Heart right ventricle (tissue), 16 donors: ENCODE results near the gene WIF1. TPM values are rescaled to one million over a fixed set of nuclear protein-coding genes. Genes with fewer than 3 reads are reported as not detected.
A peak's percentile ranks its signal among the peaks of the same experiment; 100 is the strongest.

ENCODE experiments used
- ATAC-seq, 8 donors: fragments of 200-7000 bp; cut with Tn5 transposase; one replicate each; pipeline ENCODE4 v1.9.1; 2020; ENCODE audit warnings: mild to moderate bottlenecking in 8 of 8, moderate library complexity in 8 of 8, moderate number of reproducible peaks in 1 of 8
- DNase-seq, 2 donors: peaks; one replicate each; pipeline ENCODE4 v3.0.0-alpha.2; 2020
- H3K27ac ChIP-seq, 10 donors: fragments of 200-600 bp; sonication (generic) in 2 of 10; one replicate each; pipeline versions ENCODE4 v1.5.0 to v1.8.0; 2020 to 2022; ENCODE audit warnings: mild to moderate bottlenecking in 3 of 10
- H3K27me3 ChIP-seq, 7 donors: fragments of 200-600 bp; one replicate each; pipeline ENCODE4 v1.8.0; 2021 to 2022; ENCODE audit warnings: mild to moderate bottlenecking in 2 of 7
- H3K36me3 ChIP-seq, 9 donors: fragments of 200-600 bp; sonication (generic) in 1 of 9; one replicate each; pipeline versions ENCODE4 v1.5.0 to v1.8.0; 2020 to 2022; ENCODE audit warnings: mild to moderate bottlenecking in 2 of 9
- H3K4me1 ChIP-seq, 9 donors: fragments of 200-600 bp; sonication (generic) in 1 of 9; one replicate each; pipeline versions ENCODE4 v1.5.0 to v1.8.0; 2020 to 2022; ENCODE audit warnings: mild to moderate bottlenecking in 4 of 9
- H3K4me3 ChIP-seq, 10 donors: fragments of 200-600 bp; sonication (generic) in 2 of 10; one replicate each; pipeline versions ENCODE4 v1.5.0 to v1.8.0; 2020 to 2022; ENCODE audit warnings: mild to moderate bottlenecking in 7 of 10, moderate library complexity in 2 of 10
- H3K9me3 ChIP-seq, 11 donors: fragments of 200-600 bp in 10 of 11; sonication (generic) in 2 of 11; one replicate each; pipeline versions ENCODE4 v1.5.0 to v1.8.0; 2013 to 2022; ENCODE audit warnings: mild to moderate bottlenecking in 2 of 11, control low read depth in 1 of 11, moderate library complexity in 1 of 11
- WGBS, 2 donors: extraction: QIAGEN DNeasy Blood & Tissue Kit; methylation state at CpG; one replicate each; pipeline ENCODE4 v1.1.7; 2013; ENCODE audit warnings: inconsistent platforms in 1 of 2; 5-methylcytosine and 5-hydroxymethylcytosine counted together
- intact Hi-C, 10 donors: fragments of 100-400 bp; cut with DNase I; formaldehyde crosslinking; loops; one replicate each; pipeline versions ENCODE4 v1.11.1 to v1.14.2; 2022
- polyA plus RNA-seq, 2 donors: library from polyadenylated mRNA; stranded (reverse); fragments of 200-250 nt; gene quantifications; one replicate each; pipeline ENCODE4 v1.2.3, GENCODE V29; 2013
- total RNA-seq, 10 donors: library from RNA; stranded (reverse); fragmentation: NEBNext Ultra II Directional in 3 of 10; extraction: Animal tissue kit (Norgen Biotek cat#: 25700) in 3 of 10; gene quantifications; one replicate each; pipeline versions ENCODE4 v1.2.1 to v1.2.4, GENCODE V29; 2021 to 2023
- TF ChIP-seq, protein P1 (sequence below), 9 donors: fragments of 200-600 bp; sonication (generic) in 2 of 9; IDR thresholded peaks; one replicate each; pipeline versions ENCODE4 v1.5.0 to v1.8.0; 2021 to 2022; ENCODE audit warnings: antibody characterized with exemption in 9 of 9, mild to moderate bottlenecking in 5 of 9, moderate library complexity in 1 of 9
- donor health status: Arrhythmogenic right ventricular cardiomyopathy.
- donor health status: ischemic (EF 13 %, LVEDD 7.1; RV severe dilation, severe dysfunction).
- donor health status: healthy with polysubstance abuse.
- donor health status: DM: no; HTN: yes; CAD: no.
- donor health status: DM: no; HTN: no; CAD: no.
- donor health status: ischemic (EF 25% LVEDD 6.9; RV normal size, moderate dysfunction).
- donor health status: ischemic (EF 25% LVEDD 5.7; RV mildly dilated, moderate dysfunction).
- donor health status: healthy.
- donor health status: DM: yes; HTN: yes; CAD: no.
- donor health status: Ischemic cardiomyopathy.
- donor health status: ischemic (EF 35%, LVEDD 5.7; RV mildly dilated, moderate dysfunction).
- donor health status: nonischemic (EF 11% LVEDD 7.7; RV severe dilation, severe dysfunction).
- donor health status: DM: yes; HTN: yes; CAD: no.
- donor health status: PGD.
- donor health status: ischemic (EF 29% LVEDD 5.4; RV normal size, mild dysfunction).
- donor health status: nonischemic (EF 23%, LVEDD 6.1; RV moderate dilation, normal function).

The WIF1 gene
- total and polyA plus RNA-seq, 12 donors: 0.04 to 0.22 TPM; not detected in 10

DNA sequence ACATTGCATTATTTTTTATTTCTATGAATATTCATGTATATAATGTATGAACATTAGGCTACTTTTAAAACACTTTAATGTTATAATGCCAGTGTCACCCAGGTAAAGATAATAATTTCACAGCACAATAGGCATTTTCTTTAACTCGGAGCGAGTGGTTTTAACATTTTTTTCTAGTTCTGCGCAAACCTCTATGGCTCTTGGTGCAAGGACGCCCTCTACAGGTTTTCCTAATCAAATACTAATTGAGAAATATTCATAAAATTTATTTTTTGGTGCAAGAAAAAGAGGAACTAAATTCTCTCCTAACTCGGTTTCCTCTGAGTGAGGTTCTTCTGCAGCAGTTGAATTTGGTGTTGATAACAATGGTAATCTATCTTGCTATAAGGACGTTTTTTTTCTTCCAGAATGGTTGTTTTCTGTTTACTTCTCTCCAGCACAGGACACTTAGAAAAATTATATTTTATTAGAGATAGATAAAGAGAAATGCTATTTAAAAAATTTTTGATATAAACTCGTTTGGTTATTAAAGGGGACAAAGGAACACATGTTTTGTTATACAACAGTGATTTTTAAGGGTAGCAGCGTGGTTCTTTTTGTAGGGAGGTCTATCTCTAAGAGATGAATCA lies 2.4 kb upstream of the WIF1 start:
- ATAC-seq: no peak
- H3K27me3 ChIP-seq: peaks cover 7 to 94% (median 82%) of the 10 kb centered on the region in 7 donors
- intact Hi-C loops: loop anchor here in 8 of 10 donors (1.0 to 10.0 kb wide), 8 partner anchors 99 to 321 kb away; no protein-coding TSS in a partner anchor

DNA sequence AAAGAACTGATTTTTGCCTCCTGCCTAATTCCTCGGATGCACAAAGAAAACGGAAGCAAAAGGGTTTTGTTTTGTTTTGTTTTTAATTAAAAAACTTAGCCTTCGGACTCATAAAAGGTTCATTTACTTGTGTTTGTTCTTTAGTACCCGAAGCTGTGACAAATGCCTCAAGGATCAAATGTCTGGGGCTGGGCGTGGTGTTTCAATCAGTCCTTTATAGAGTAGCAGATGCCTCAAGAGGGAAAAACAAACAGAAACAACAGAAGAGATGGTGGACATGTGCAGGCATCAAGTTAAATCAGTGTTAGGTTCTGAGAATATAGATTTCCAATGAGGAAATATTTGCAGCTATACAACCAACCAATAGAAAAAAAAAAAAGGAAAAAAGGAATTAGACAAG lies 1.6 kb upstream of the WIF1 start:
- peaks cover 7 to 95% (median 90%) of the 10 kb centered on the region in 7 donors for H3K27me3 ChIP-seq

More for the DNA sequence above, 2.4 kb upstream of the WIF1 start:
- DNase-seq: no peak
- Histone ChIP-seq H3K4me1 (peaks cover 4 to 12% (median 9%) of the 10 kb centered on the region in 9 donors), H3K36me3 (no peaks in the 10 kb centered on the region), H3K9me3 (no peaks in the 10 kb centered on the region), H3K4me3 (no peak overlapping the region), H3K27ac (no peak overlapping the region)
- TF ChIP-seq, protein P1, sequence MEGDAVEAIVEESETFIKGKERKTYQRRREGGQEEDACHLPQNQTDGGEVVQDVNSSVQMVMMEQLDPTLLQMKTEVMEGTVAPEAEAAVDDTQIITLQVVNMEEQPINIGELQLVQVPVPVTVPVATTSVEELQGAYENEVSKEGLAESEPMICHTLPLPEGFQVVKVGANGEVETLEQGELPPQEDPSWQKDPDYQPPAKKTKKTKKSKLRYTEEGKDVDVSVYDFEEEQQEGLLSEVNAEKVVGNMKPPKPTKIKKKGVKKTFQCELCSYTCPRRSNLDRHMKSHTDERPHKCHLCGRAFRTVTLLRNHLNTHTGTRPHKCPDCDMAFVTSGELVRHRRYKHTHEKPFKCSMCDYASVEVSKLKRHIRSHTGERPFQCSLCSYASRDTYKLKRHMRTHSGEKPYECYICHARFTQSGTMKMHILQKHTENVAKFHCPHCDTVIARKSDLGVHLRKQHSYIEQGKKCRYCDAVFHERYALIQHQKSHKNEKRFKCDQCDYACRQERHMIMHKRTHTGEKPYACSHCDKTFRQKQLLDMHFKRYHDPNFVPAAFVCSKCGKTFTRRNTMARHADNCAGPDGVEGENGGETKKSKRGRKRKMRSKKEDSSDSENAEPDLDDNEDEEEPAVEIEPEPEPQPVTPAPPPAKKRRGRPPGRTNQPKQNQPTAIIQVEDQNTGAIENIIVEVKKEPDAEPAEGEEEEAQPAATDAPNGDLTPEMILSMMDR (IDR thresholded peaks at IDR 0.05): peak; percentile 26 to 73 (median 65)
- 12% methylated on average over 8 of the region's 8 CpGs for WGBS, 2 donors

DNA sequence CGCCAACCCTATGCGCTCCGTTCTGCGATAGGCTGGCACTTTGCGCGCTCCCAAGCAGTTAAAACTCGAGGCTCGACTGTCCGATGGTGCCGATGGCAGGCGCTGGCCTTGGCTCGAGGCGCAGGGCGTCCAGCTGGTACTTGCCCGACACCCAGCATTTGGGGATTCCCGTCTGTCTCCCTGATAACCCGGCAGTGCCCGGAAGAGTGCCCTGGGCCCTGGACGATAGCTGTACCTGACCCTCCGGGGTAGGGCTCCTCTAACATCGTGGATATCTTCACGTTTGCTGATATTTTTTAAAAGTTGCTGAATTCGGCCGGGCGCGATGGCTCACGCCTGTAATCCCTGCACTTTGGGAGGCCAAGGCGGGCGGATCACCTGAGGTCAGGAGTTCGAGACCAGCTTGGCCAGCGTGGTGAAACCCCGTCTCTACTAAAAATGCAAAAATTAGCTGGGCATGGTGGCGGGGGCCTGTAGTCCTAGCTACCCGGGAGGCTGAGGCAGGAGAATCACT lies 908 bp upstream of the WIF1 start:
- Histone ChIP-seq H3K4me1 (peaks cover 4 to 12% (median 9%) of the 10 kb centered on the region in 9 donors), H3K27me3 (peaks cover 7 to 99% (median 94%) of the 10 kb centered on the region in 7 donors), H3K36me3 (no peaks in the 10 kb centered on the region), H3K4me3 (no peak overlapping the region), H3K9me3 (no peaks in the 10 kb centered on the region), H3K27ac (no peak overlapping the region)
- ATAC-seq (no peak), DNase-seq (no peak)
- intact Hi-C loops: loop anchor here in 8 of 10 donors (5.0 to 10.0 kb wide), 7 partner anchors 100 to 320 kb away; no protein-coding TSS in a partner anchor
- TF ChIP-seq, protein P1 (IDR thresholded peaks at IDR 0.05): no peak
- WGBS, 2 donors: 69 to 75% methylated on average over 34 of the region's 34 CpGs

More for the DNA sequence above, 1.6 kb upstream of the WIF1 start:
- no peaks in the 10 kb centered on the region for H3K9me3 ChIP-seq
- intact Hi-C loops: loop anchor here in 8 of 10 donors (1.0 to 10.0 kb wide), 8 partner anchors 100 to 320 kb away; no protein-coding TSS in a partner anchor
- H3K4me1 ChIP-seq: peaks cover 4 to 12% (median 9%) of the 10 kb centered on the region in 9 donors
- 75 to 78% methylated on average over 5 of the region's 5 CpGs for WGBS, 2 donors
- DNase-seq (no peak), ATAC-seq (no peak)
- H3K4me3 ChIP-seq: no peak overlapping the region
- TF ChIP-seq, protein P1 (IDR thresholded peaks at IDR 0.05): no peak
- no peak overlapping the region for H3K27ac ChIP-seq
- H3K36me3 ChIP-seq: no peaks in the 10 kb centered on the region

DNA sequence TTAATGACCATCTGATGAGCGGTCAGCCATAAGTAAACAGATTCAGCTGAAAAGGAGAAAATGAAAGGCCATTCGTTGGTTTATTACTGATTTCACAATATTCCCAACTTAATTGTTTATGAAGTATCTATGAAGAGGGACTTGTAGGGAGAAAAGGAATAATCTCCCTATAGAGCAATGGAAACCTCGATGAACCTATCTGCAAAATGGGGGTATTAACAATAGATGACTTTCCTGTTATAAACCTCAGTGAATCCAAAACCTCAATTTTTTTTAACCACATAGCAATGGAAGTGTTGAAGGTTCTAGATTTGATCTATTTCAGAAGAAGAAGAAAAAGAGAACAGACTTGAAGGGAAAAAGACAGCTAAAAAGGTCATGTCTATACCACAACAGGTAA lies 2.0 kb downstream of the WIF1 start:
- 91 to 96% methylated on average over 3 of the region's 3 CpGs for WGBS, 2 donors
- Histone ChIP-seq H3K4me1 (peaks cover 4 to 12% (median 9%) of the 10 kb centered on the region in 9 donors), H3K27ac (no peak overlapping the region), H3K27me3 (peaks cover 7 to 99% (median 92%) of the 10 kb centered on the region in 7 donors), H3K4me3 (no peak overlapping the region), H3K9me3 (no peaks in the 10 kb centered on the region), H3K36me3 (no peaks in the 10 kb centered on the region)
- ATAC-seq: no peak
- intact Hi-C loops: no loop called here
- TF ChIP-seq, protein P1 (IDR thresholded peaks at IDR 0.05): no peak
- DNase-seq: no peak
